IgD-negative memory B cell (primary cell): ENCODE data around the gene EPN1. TPM values are rescaled to one million over a fixed set of nuclear protein-coding genes. Genes with fewer than 3 reads are reported as not detected.
A peak's percentile ranks its signal among the peaks of the same experiment; 100 is the strongest.

Experiments
- H3K27ac Mint-ChIP-seq, 3 donors: one replicate each; pipeline ENCODE4 v1.8.0; 2020 to 2022; ENCODE audit warnings: mild to moderate bottlenecking in 3 of 3, mixed read lengths in 3 of 3, moderate library complexity in 1 of 3
- H3K27me3 Mint-ChIP-seq: one replicate; pipeline ENCODE4 v1.8.0; 2021; ENCODE audit warnings: mixed read lengths
- H3K36me3 Mint-ChIP-seq: one replicate; pipeline ENCODE4 v1.8.0; 2020; ENCODE audit warnings: mild to moderate bottlenecking, mixed read lengths
- H3K4me1 Mint-ChIP-seq, 3 donors: one replicate each; pipeline ENCODE4 v1.8.0; 2020 to 2022; ENCODE audit warnings: mixed read lengths in 3 of 3, mild to moderate bottlenecking in 1 of 3
- H3K4me3 Mint-ChIP-seq, 4 donors: one replicate each; pipeline ENCODE4 v1.8.0; 2020 to 2022; ENCODE audit warnings: mild to moderate bottlenecking in 4 of 4, mixed read lengths in 4 of 4, moderate library complexity in 3 of 4
- H3K9me3 Mint-ChIP-seq, 3 donors: one replicate each; pipeline ENCODE4 v1.8.0; 2020 to 2021; ENCODE audit warnings: mixed read lengths in 3 of 3, mild to moderate bottlenecking in 1 of 3
- polyA plus RNA-seq: library from polyadenylated mRNA; unstranded; fragments of 300-500 nt; fragmentation: Illumina TruSeq; gene quantifications from one replicate; pipeline ENCODE4 v1.2.3, GENCODE V29; 2021

The EPN1 gene
- polyA plus RNA-seq, 1 donor from 2014 or later = 29.9 TPM

- peak overlapping the region in 1 of 3 donors; percentile 39 for H3K27ac Mint-ChIP-seq
- H3K4me3 Mint-ChIP-seq = no peak overlapping the region
- H3K36me3 Mint-ChIP-seq = peaks cover 7% of the 10 kb centered on the region
- H3K9me3 Mint-ChIP-seq = no peaks in the 10 kb centered on the region
- H3K27me3 Mint-ChIP-seq = no peaks in the 10 kb centered on the region
- H3K4me1 Mint-ChIP-seq = peaks cover 0 to 2% (median 0%) of the 10 kb centered on the region in 3 donors
These were observed 19.8 kb downstream of the EPN1 start for GRCh38 chr19:55694656-55695491.

GRCh38 chr19:55695511-55696290 is 20.7 kb downstream of the EPN1 start:
- Mint-ChIP-seq H3K4me3 (no peak overlapping the region), H3K27me3 (no peaks in the 10 kb centered on the region), H3K36me3 (peaks cover 10% of the 10 kb centered on the region), H3K4me1 (peaks cover 0 to 2% (median 0%) of the 10 kb centered on the region in 3 donors), H3K27ac (peak overlapping the region in 1 of 3 donors; percentile 39), H3K9me3 (no peaks in the 10 kb centered on the region)

DNA sequence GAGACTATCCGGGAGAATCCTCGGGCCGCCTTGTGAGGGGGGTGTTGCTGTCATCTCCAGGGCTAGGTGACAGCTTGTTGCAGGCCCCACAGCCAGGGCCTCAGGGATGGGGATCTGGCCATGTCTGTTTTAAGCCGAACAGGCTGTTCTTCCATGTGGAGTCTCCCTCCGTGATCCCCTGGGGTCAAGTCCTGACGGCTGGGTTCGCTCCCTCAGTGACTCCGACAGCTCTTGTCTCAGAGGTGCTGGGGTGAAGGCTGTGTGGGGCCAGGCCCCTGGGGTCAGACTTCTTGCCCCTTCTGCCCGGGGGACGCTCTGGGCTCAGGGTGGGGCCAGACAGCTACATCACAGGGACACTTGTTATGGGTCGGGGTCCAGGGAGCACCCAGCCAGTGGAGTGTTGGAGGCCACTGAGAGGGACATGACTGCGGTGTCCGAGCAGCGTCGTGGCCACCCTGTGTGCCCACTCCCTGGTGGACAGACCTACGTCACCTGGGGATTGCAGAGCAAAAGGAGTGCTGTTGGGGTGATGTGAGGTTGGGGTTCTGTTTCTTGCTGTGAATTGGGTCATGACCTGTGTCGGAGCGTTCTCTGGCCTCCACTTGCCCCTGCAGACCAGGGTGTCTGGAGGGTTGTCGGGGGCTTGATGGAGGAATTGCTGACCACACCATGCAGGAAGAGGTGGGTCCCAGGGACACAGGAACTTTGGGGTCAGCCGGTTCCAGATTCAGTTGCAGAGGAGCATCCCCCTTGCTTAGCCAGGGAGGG is 21.5 kb downstream of the EPN1 start:
- Mint-ChIP-seq H3K4me3 (no peak overlapping the region), H3K27me3 (no peaks in the 10 kb centered on the region), H3K9me3 (no peaks in the 10 kb centered on the region), H3K27ac (peak overlapping the region in 1 of 3 donors; percentile 74), H3K4me1 (peaks cover 0 to 2% (median 0%) of the 10 kb centered on the region in 3 donors), H3K36me3 (peaks cover 10% of the 10 kb centered on the region)

- no peaks in the 10 kb centered on the region for H3K9me3 Mint-ChIP-seq
- peak overlapping the region in 1 of 3 donors; percentile 74 for H3K27ac Mint-ChIP-seq
- no peak overlapping the region for H3K4me3 Mint-ChIP-seq
- H3K4me1 Mint-ChIP-seq = peaks cover 0 to 2% (median 0%) of the 10 kb centered on the region in 3 donors
- peaks cover 10% of the 10 kb centered on the region for H3K36me3 Mint-ChIP-seq
- no peaks in the 10 kb centered on the region for H3K27me3 Mint-ChIP-seq
These were observed 22.0 kb downstream of the EPN1 start for GRCh38 chr19:55697069-55697440.

DNA sequence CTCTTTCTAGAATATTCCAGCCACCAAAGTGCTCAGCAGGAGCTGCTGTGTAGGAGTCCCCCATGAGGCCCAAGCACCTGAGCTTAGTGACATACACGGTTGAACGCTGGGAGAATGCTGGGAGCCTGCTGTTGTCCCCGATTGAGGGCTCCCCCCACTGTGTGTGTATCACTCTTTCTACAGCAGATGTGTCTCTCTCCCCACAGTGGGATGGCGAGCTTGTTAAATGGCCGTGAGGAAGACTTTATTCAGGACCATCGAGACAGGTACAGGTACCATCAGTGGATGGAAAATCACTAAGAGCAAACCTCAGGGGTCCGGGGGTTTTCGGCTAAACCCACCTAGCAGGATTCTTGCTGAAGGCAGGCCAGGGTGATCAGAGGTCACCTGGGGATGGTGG is 22.7 kb downstream of the EPN1 start:
- Mint-ChIP-seq H3K36me3 (peaks cover 10% of the 10 kb centered on the region), H3K9me3 (no peaks in the 10 kb centered on the region), H3K4me3 (no peak overlapping the region), H3K4me1 (peaks cover 0 to 2% (median 0%) of the 10 kb centered on the region in 3 donors), H3K27me3 (no peaks in the 10 kb centered on the region), H3K27ac (peak overlapping the region in 2 of 3 donors; percentile 53 to 85)

GRCh38 chr19:55698256-55698655 is 23.2 kb downstream of the EPN1 start:
- Mint-ChIP-seq H3K27ac (peak overlapping the region in 2 of 3 donors; percentile 45 to 62), H3K27me3 (no peaks in the 10 kb centered on the region), H3K9me3 (no peaks in the 10 kb centered on the region), H3K4me1 (peaks cover 0 to 2% (median 0%) of the 10 kb centered on the region in 3 donors), H3K4me3 (no peak overlapping the region), H3K36me3 (peaks cover 10% of the 10 kb centered on the region)

DNA sequence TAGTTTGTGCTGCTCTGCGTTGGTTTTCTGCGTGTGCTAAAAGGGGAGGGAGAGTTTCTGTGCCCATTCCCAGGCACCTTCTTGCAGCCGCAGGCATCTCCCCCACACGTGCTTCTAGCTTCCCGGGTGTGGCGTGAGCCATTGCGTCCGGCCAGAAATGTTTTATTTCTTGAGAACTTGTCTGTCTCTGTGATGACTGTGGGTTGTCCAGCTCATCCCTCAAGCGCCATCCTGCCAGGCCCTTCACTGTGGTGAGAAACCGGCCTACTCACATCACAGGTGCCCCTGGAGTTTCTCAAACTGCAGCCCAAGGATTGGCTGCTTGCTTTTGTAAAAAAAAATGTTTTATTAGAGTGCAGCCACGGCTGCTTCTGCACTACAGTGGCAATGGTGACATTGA is 24.2 kb downstream of the EPN1 start:
- Mint-ChIP-seq H3K4me3 (no peak overlapping the region), H3K36me3 (peaks cover 10% of the 10 kb centered on the region), H3K27me3 (no peaks in the 10 kb centered on the region), H3K9me3 (no peaks in the 10 kb centered on the region), H3K27ac (no peak overlapping the region), H3K4me1 (peaks cover 0 to 2% (median 0%) of the 10 kb centered on the region in 3 donors)

DNA sequence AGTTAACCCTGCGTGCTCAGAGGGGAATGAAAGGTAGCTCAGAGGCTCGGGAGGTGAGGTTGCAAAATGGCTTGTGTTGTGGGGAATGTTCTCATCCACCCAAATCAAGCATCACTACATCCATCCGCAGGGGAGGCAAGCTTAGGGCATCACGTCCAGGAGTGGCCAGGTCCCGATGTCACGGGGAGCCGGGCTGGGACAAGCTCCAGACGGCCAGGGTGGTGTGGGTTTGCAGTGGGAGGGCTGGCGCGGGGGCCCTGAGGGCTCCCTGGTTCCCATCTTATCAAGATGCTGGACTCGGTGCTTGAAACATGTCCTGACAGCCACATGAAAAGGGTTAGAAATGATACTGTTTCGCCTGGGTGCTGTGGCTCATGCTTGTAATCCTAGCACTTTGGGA is 25.8 kb downstream of the EPN1 start:
- Mint-ChIP-seq H3K36me3 (peaks cover 10% of the 10 kb centered on the region), H3K9me3 (no peaks in the 10 kb centered on the region), H3K27ac (peak overlapping the region in 1 of 3 donors; percentile 67), H3K27me3 (no peaks in the 10 kb centered on the region), H3K4me1 (peaks cover 0 to 5% (median 0%) of the 10 kb centered on the region in 3 donors), H3K4me3 (no peak overlapping the region)

GRCh38 chr19:55702131-55702627 is 27.2 kb downstream of the EPN1 start:
- Mint-ChIP-seq H3K27me3 (no peaks in the 10 kb centered on the region), H3K36me3 (peaks cover 10% of the 10 kb centered on the region), H3K4me3 (no peak overlapping the region), H3K27ac (no peak overlapping the region), H3K4me1 (peaks cover 0 to 5% (median 0%) of the 10 kb centered on the region in 3 donors), H3K9me3 (no peaks in the 10 kb centered on the region)

GRCh38 chr19:55703790-55704215 is 28.8 kb downstream of the EPN1 start:
- Mint-ChIP-seq H3K4me1 (peaks cover 0 to 2% (median 0%) of the 10 kb centered on the region in 3 donors), H3K27me3 (no peaks in the 10 kb centered on the region), H3K27ac (peak overlapping the region in 2 of 3 donors; percentile 13 to 17), H3K9me3 (no peaks in the 10 kb centered on the region), H3K4me3 (peak overlapping the region in 2 of 4 donors; percentile 22 to 75), H3K36me3 (peaks cover 4% of the 10 kb centered on the region)

- H3K4me3 Mint-ChIP-seq = no peak overlapping the region
- peaks cover 1% of the 10 kb centered on the region for H3K27me3 Mint-ChIP-seq
- no peaks in the 10 kb centered on the region for H3K9me3 Mint-ChIP-seq
- H3K36me3 Mint-ChIP-seq = peaks cover 4% of the 10 kb centered on the region
- H3K4me1 Mint-ChIP-seq = peaks cover 0 to 4% (median 0%) of the 10 kb centered on the region in 3 donors
- peak overlapping the region; percentile 13 to 53 (median 17) for H3K27ac Mint-ChIP-seq
These were observed 29.6 kb downstream of the EPN1 start for GRCh38 chr19:55704494-55705245.

DNA sequence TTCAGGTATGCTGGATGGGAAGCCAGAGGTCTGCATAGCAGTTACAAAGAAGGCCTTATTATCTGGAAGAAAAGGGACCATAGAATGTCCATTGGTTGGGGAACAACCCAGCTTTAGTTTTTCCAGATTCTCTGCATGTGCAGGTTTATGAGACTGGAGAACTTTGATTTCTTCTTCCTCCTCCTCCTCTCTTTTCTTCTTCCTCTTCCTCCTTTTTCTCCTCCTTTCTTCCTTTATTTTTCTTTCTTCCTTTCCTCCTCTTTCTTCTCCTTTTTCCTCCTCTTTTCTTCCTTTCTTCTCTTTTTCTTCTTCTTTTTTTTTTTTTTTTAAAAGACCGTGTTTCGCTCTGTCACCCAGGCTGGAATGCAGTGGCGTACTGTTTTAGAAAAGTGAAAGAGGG is 30.9 kb downstream of the EPN1 start:
- peaks cover 0 to 4% (median 3%) of the 10 kb centered on the region in 3 donors for H3K4me1 Mint-ChIP-seq
- H3K9me3 Mint-ChIP-seq = no peaks in the 10 kb centered on the region
- H3K27me3 Mint-ChIP-seq = peaks cover 1% of the 10 kb centered on the region
- H3K4me3 Mint-ChIP-seq = no peak overlapping the region
- H3K27ac Mint-ChIP-seq = peak overlapping the region in 1 of 3 donors; percentile 35
- H3K36me3 Mint-ChIP-seq = no peaks in the 10 kb centered on the region

GRCh38 chr19:55711719-55712118 is 36.7 kb downstream of the EPN1 start:
- Mint-ChIP-seq H3K27ac (no peak overlapping the region), H3K4me3 (no peak overlapping the region), H3K4me1 (peaks cover 2 to 8% (median 2%) of the 10 kb centered on the region in 3 donors), H3K27me3 (peaks cover 4% of the 10 kb centered on the region), H3K36me3 (no peaks in the 10 kb centered on the region), H3K9me3 (peaks cover 0 to 2% (median 0%) of the 10 kb centered on the region in 3 donors)
